HepG2 (cell line): ENCODE data around the gene AIDA. TPM values are rescaled to one million over a fixed set of nuclear protein-coding genes. Genes with fewer than 3 reads are reported as not detected.

Experiments
- ATAC-seq: fragments of 200-7000 bp; cut with Tn5 transposase; 3 replicates; pipeline ENCODE4 v1.9.1; 2020; ENCODE audit warnings: mild to moderate bottlenecking, moderate library complexity
- BruUV-seq: library from RNA; stranded (reverse); fragments of 400-500 nt; replicated peaks from 2 replicates; lab custom pipeline; 2021; lab: Mats Ljungman, UMichigan
- CTCF ChIA-PET: fragments of 300-600 bp; formaldehyde crosslinking; extraction: SDS; loops from one replicate; lab custom pipeline; 2021; ENCODE audit warnings: low total read pairs, inconsistent platforms, low intra/inter-chr PET ratio; lab: Yijun Ruan, JAX
- POLR2A ChIA-PET: fragments of 350-600 bp; sonication (Branson Sonifier 250); formaldehyde crosslinking; loops from one replicate; lab custom pipeline; 2020; ENCODE audit warnings: antibody characterized with exemption, inconsistent platforms; lab: Yijun Ruan, JAX
- DNase-seq: peaks from one replicate; pipeline ENCODE4 v3.0.0-alpha.2; 2015; ENCODE audit warnings: low spot score
- FAIRE-seq: peaks from 3 replicates; lab custom pipeline; 2011; peaks lifted over from hg19 to GRCh38; lab: Jason Lieb, UNC
- H2AFZ ChIP-seq: one replicate; pipeline ENCODE4 v1.6.1; 2011; ENCODE audit warnings: low read length, inconsistent platforms
- H3K27ac ChIP-seq: fragments of 300-600 bp; 3 replicates; pipeline ENCODE4 v1.8.0; 2011; ENCODE audit warnings: mixed run types, mild to moderate bottlenecking, mixed read lengths, low read length, inconsistent platforms; ENCODE audit not compliant: insufficient read depth; ENCODE audit errors: extremely low read length
- H3K27me3 ChIP-seq, 2 experiments: fragments of 200-600 bp in 1 of 2; 2 replicates in 1 of 2; 3 replicates in 1 of 2; pipeline versions ENCODE4 v1.6.0 to v1.8.0; 2011; ENCODE audit warnings: low read length in 2 of 2, mild to moderate bottlenecking in 2 of 2, moderate library complexity in 2 of 2, inconsistent platforms in 1 of 2; ENCODE audit not compliant: insufficient read depth in 2 of 2, control insufficient read depth in 1 of 2
- H3K36me3 ChIP-seq, 2 experiments: fragments of 200-600 bp in 1 of 2; replicated peaks in 1 of 2; 2 replicates in 1 of 2; 3 replicates in 1 of 2; pipeline versions ENCODE4 v1.5.1 to v1.8.0; 2011; ENCODE audit warnings: low read length in 2 of 2, inconsistent platforms in 1 of 2; ENCODE audit not compliant: insufficient read depth in 2 of 2, control insufficient read depth in 1 of 2
- H3K4me1 ChIP-seq: 2 replicates; pipeline ENCODE4 v1.5.1; 2012; ENCODE audit warnings: low read length, inconsistent platforms; ENCODE audit not compliant: insufficient read depth
- H3K4me2 ChIP-seq: 2 replicates; pipeline ENCODE4 v1.6.0; 2011; ENCODE audit warnings: low read depth, low read length, inconsistent platforms
- H3K4me3 ChIP-seq, 3 experiments: fragments of 200-600 bp in 1 of 3; sonication (generic), shearing (Covaris generic) in 1 of 3; replicated peaks in 1 of 3; 2 replicates each; pipeline ENCODE4 v1.5.1; 2011 to 2016; ENCODE audit warnings: low read length in 3 of 3, inconsistent platforms in 2 of 3, low read depth in 2 of 3, mild to moderate bottlenecking in 2 of 3, control low read depth in 1 of 3, mixed read lengths in 1 of 3; ENCODE audit not compliant: insufficient read depth in 1 of 3
- H3K79me2 ChIP-seq: one replicate; pipeline ENCODE4 v1.6.1; 2011; ENCODE audit warnings: low read length, inconsistent platforms; ENCODE audit not compliant: insufficient read depth
- H3K9ac ChIP-seq: 2 replicates; pipeline ENCODE4 v1.6.0; 2011; ENCODE audit warnings: mild to moderate bottlenecking, low read depth, low read length, inconsistent platforms; ENCODE audit not compliant: insufficient read depth
- H3K9me3 ChIP-seq: 2 replicates; pipeline ENCODE4 v1.5.1; 2012; ENCODE audit warnings: mild to moderate bottlenecking, low read length
- H4K20me1 ChIP-seq: 2 replicates; pipeline ENCODE4 v1.6.0; 2011; ENCODE audit warnings: inconsistent platforms, mild to moderate bottlenecking, low read length, moderate library complexity; ENCODE audit not compliant: insufficient read depth
- BCL6 ChIP-seq: IDR thresholded peaks from 2 replicates; pipeline ENCODE4 v1.6.1; 2016; ENCODE audit warnings: missing genetic modification reagents, missing compliant biosample characterization
- GPN1 ChIP-seq: sonication (generic); formaldehyde crosslinking; IDR thresholded peaks from 2 replicates; pipeline ENCODE4 v1.5.1; 2020; ENCODE audit warnings: missing genetic modification reagents, borderline replicate concordance
- LCORL ChIP-seq, 2 experiments: fragments of 450-650 bp in 1 of 2; sonication (generic) in 1 of 2; formaldehyde crosslinking in 1 of 2; IDR thresholded peaks; 2 replicates each; pipeline versions ENCODE4 v1.5.0 to v1.6.1; 2017 to 2020; ENCODE audit warnings: antibody characterized with exemption in 1 of 2, missing genetic modification reagents in 1 of 2
- NFRKB ChIP-seq: fragments of 450-650 bp; IDR thresholded peaks from 2 replicates; pipeline ENCODE4 v1.6.1; 2017
- PATZ1 ChIP-seq: sonication (generic); formaldehyde crosslinking; IDR thresholded peaks from 2 replicates; pipeline ENCODE4 v1.4.0; 2020; ENCODE audit warnings: missing genetic modification reagents
- PBX2 ChIP-seq: IDR thresholded peaks from 2 replicates; pipeline ENCODE4 v1.6.1; 2016; ENCODE audit warnings: control low read depth
- RFXAP ChIP-seq: sonication (generic); formaldehyde crosslinking; IDR thresholded peaks from 2 replicates; pipeline ENCODE4 v1.4.0; 2020; ENCODE audit warnings: missing genetic modification reagents, borderline replicate concordance
- SIX4 ChIP-seq: sonication (generic); formaldehyde crosslinking; IDR thresholded peaks from 2 replicates; pipeline ENCODE4 v1.4.0; 2020; ENCODE audit warnings: missing genetic modification reagents
- SNAPC5 ChIP-seq: sonication (generic); formaldehyde crosslinking; IDR thresholded peaks from 2 replicates; pipeline ENCODE4 v1.8.1; 2023; ENCODE audit warnings: mild to moderate bottlenecking, missing genetic modification reagents, borderline replicate concordance
- ZBED4 ChIP-seq: sonication (generic); formaldehyde crosslinking; IDR thresholded peaks from 2 replicates; pipeline ENCODE4 v1.4.0; 2020; ENCODE audit warnings: missing genetic modification reagents, borderline replicate concordance
- ZBTB46 ChIP-seq: sonication (generic); formaldehyde crosslinking; IDR thresholded peaks from 2 replicates; pipeline ENCODE4 v1.4.0; 2020; ENCODE audit warnings: mild to moderate bottlenecking, missing genetic modification reagents, borderline replicate concordance
- ZNF589 ChIP-seq: sonication (generic); formaldehyde crosslinking; conservative IDR thresholded peaks from 2 replicates; pipeline ENCODE4 v1.8.0; 2022; ENCODE audit warnings: mild to moderate bottlenecking, moderate library complexity, missing genetic modification reagents
- ZSCAN12 ChIP-seq: sonication (generic); formaldehyde crosslinking; IDR thresholded peaks from 2 replicates; pipeline ENCODE4 v1.9.0; 2021; ENCODE audit warnings: mild to moderate bottlenecking, missing genetic modification reagents
- WGBS: methylation state at CpG from one replicate; pipeline ENCODE4 v1.1.6; 2017; ENCODE audit warnings: low lambda C conversion rate; 5-methylcytosine and 5-hydroxymethylcytosine counted together
- in situ Hi-C: cut with HindIII; loops from 2 replicates; pipeline ENCODE4 v1.10.0; 2017; ENCODE audit warnings: low pct_unique_long_range_greater_than_20kb; ENCODE audit not compliant: extremely low pct_ligation_motif_present
- intact Hi-C: fragments of 100-400 bp; cut with micrococcal nuclease; formaldehyde crosslinking; loops from one replicate; pipeline ENCODE4 v1.10.0; 2022; ENCODE audit not compliant: unreplicated experiment
- polyA plus RNA-seq, 8 experiments: library from polyadenylated mRNA; depleted of rRNA in 3 of 8; stranded (reverse) in 7 of 8; unstranded in 1 of 8; fragments of >200 nt; fragmentation: Illumina TruSeq in 4 of 8; extraction: Trizol in 4 of 8; gene quantifications; 2 replicates each; pipeline versions ENCODE4 v1.2.1 to v1.2.3, GENCODE V29; 2011 to 2016; ENCODE audit warnings: low read depth in 4 of 8, missing spikeins in 1 of 8, mixed read lengths in 1 of 8; ENCODE audit not compliant: insufficient read depth in 1 of 8
- total RNA-seq, 5 experiments: library from RNA; depleted of rRNA; stranded (reverse); fragments of >200 nt; fragmentation: Illumina TruSeq; extraction: Trizol; gene quantifications; 2 replicates each; pipeline ENCODE4 v1.2.3, GENCODE V29; 2016; ENCODE audit warnings: low read depth in 1 of 5
- TF ChIP-seq, protein P1 (sequence below): fragments of 450-650 bp; IDR thresholded peaks from 2 replicates; pipeline ENCODE4 v1.6.1; 2016

The AIDA gene
- total and polyA plus RNA-seq, 2 of the 13 experiments (the other 11 are each of a cell fraction or from before 2014, with no cell fraction given), result 17.5 to 35.4 TPM

- ChIA-PET POLR2A (no interaction called here), CTCF (no interaction called here)
- no peak overlapping the region for H3K4me3 ChIP-seq
- in situ Hi-C loops, result no loop called here
- H3K4me1 ChIP-seq, result peaks cover 5% of the 10 kb centered on the region
- no peak for ATAC-seq
- H3K36me3 ChIP-seq, result peaks cover 0 to 10% of the 10 kb centered on the region in 2 experiments; a peak in 1 of 5 replicates
- H3K9ac ChIP-seq, result no peak overlapping the region
- intact Hi-C loops, result no loop called here
- no peaks in the 10 kb centered on the region for H4K20me1 ChIP-seq
- H3K79me2 ChIP-seq, result peaks cover 19% of the 10 kb centered on the region
- no peaks in the 10 kb centered on the region for H3K27me3 ChIP-seq
- FAIRE-seq, result no peak
- no peak for DNase-seq
- WGBS, result 94% methylated on average over 1 of the region's 1 CpG
- no peak overlapping the region for H3K4me2 ChIP-seq
- no peaks in the 10 kb centered on the region for H3K9me3 ChIP-seq
- H3K27ac ChIP-seq, result no peak overlapping the region
- H2AFZ ChIP-seq, result no peak overlapping the region
- BruUV-seq, result no TSS peak
- TF ChIP-seq LCORL (IDR thresholded peaks at IDR 0.05) (no peak), LCORL (CRISPR knock-in tag; IDR thresholded peaks at IDR 0.05) (no peak), SIX4 (CRISPR knock-in tag) (no peak), BCL6 (CRISPR knock-in tag) (no peak), PBX2 (CRISPR knock-in tag) (no peak), ZNF589 (CRISPR knock-in tag) (no peak), ZBTB46 (CRISPR knock-in tag) (no peak), NFRKB (no peak), ZSCAN12 (CRISPR knock-in tag) (no peak), ZBED4 (CRISPR knock-in tag) (no peak), SNAPC5 (CRISPR knock-in tag) (no peak), GPN1 (no peak), RFXAP (CRISPR knock-in tag) (no peak), PATZ1 (no peak)
- TF ChIP-seq, protein P1, sequence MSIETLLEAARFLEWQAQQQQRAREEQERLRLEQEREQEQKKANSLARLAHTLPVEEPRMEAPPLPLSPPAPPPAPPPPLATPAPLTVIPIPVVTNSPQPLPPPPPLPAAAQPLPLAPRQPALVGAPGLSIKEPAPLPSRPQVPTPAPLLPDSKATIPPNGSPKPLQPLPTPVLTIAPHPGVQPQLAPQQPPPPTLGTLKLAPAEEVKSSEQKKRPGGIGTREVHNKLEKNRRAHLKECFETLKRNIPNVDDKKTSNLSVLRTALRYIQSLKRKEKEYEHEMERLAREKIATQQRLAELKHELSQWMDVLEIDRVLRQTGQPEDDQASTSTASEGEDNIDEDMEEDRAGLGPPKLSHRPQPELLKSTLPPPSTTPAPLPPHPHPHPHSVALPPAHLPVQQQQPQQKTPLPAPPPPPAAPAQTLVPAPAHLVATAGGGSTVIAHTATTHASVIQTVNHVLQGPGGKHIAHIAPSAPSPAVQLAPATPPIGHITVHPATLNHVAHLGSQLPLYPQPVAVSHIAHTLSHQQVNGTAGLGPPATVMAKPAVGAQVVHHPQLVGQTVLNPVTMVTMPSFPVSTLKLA, result no peak
Measured at GRCh38 chr1:222704260-222704659, 8.0 kb downstream of the AIDA start.
